Ovary (tissue), 9 donors: ENCODE results near the gene MED13. TPM values are rescaled to one million over a fixed set of nuclear protein-coding genes. Genes with fewer than 3 reads are reported as not detected.

ENCODE experiments used
- DNase-seq, 5 donors: peaks; one replicate each; pipeline ENCODE4 v3.0.0-alpha.2; 2019 to 2020
- H3K27ac ChIP-seq, 2 donors: fragments of 200-600 bp; one replicate each; pipeline versions ENCODE4 v1.5.1 to v1.8.0; 2019 to 2022
- H3K27me3 ChIP-seq: fragments of 200-600 bp; one replicate; pipeline ENCODE4 v1.8.0; 2022
- H3K36me3 ChIP-seq: fragments of 200-600 bp; sonication (generic); one replicate; pipeline ENCODE4 v1.5.1; 2019
- H3K4me1 ChIP-seq: one replicate; pipeline ENCODE4 v1.8.1; 2013; ENCODE audit warnings: mild to moderate bottlenecking, moderate library complexity; ENCODE audit not compliant: insufficient read depth
- H3K4me3 ChIP-seq: fragments of 200-600 bp; sonication (generic); one replicate; pipeline ENCODE4 v1.5.1; 2017
- H3K9me3 ChIP-seq, 2 donors: fragments of 200-600 bp in 1 of 2; sonication (generic) in 1 of 2; one replicate each; pipeline versions ENCODE4 v1.5.1 to v1.8.1; 2013 to 2019; ENCODE audit warnings: mild to moderate bottlenecking in 1 of 2, moderate library complexity in 1 of 2
- CTCF ChIP-seq, 3 donors: fragments of 450-650 bp in 2 of 3; fragments of 200-600 bp in 1 of 3; IDR thresholded peaks; one replicate each; pipeline versions ENCODE4 v1.5.1 to v1.8.0; 2016 to 2022; ENCODE audit warnings: antibody characterized with exemption in 3 of 3, mild to moderate bottlenecking in 1 of 3
- EP300 ChIP-seq: sonication (generic); formaldehyde crosslinking; IDR thresholded peaks from one replicate; pipeline ENCODE4 v1.6.1; 2017; ENCODE audit warnings: antibody characterized with exemption
- POLR2A ChIP-seq: fragments of 450-650 bp; IDR thresholded peaks from one replicate; pipeline ENCODE4 v1.6.1; 2017; ENCODE audit warnings: antibody characterized with exemption, mild to moderate bottlenecking, moderate library complexity
- WGBS, 3 donors: extraction: QIAGEN DNeasy Blood & Tissue Kit in 1 of 3; methylation state at CpG; one replicate each; pipeline versions ENCODE4 v1.1.5 to v1.1.7; 2013 to 2017; 5-methylcytosine and 5-hydroxymethylcytosine counted together
- intact Hi-C, 4 donors: fragments of 100-400 bp; cut with DNase I; formaldehyde crosslinking; loops; one replicate each; pipeline versions ENCODE4 v1.11.0 to v1.15.1; 2022 to 2023
- polyA plus RNA-seq, 2 donors: library from polyadenylated mRNA; stranded (reverse); fragments of 200-250 nt in 1 of 2; fragments of 350-450 nt in 1 of 2; fragmentation: Illumina TruSeq in 1 of 2; extraction: RNeasy Lipid Tissue Mini Kit (QIAGEN cat#74804) in 1 of 2; gene quantifications; one replicate each; pipeline ENCODE4 v1.2.3, GENCODE V29; 2013 to 2014
- total RNA-seq, 7 donors: library from RNA; depleted of rRNA in 2 of 7; stranded (reverse); fragments of >200 nt in 2 of 7; fragmentation: NEBNext Ultra II Directional in 3 of 7; extraction: Animal tissue kit (Norgen Biotek cat#: 25700) in 3 of 7; gene quantifications; one replicate each; pipeline versions ENCODE4 v1.1.0 to v1.2.4, GENCODE V29; 2016 to 2023
- donor health status: DM: no; HTN: no; CAD: no; lungs with moderate emphysema.
- donor health status: DM: no; HTN: no; CAD: no.
- donor health status: Bipolar disorder and iron deficiency.
- donor health status: DM: yes; HTN: yes; CAD: no.
- donor health status: DM: no; HTN: no; CAD: no.
- donor health status: DM: yes; HTN: yes; CAD: no.

MED13 gene
- total and polyA plus RNA-seq, 9 donors: 10.4 to 85.1 (median 55.8) TPM

GRCh38 chr17:61989509-61989908 is 75.6 kb downstream of the MED13 start:
- Histone ChIP-seq H3K4me1 (no peaks in the 10 kb centered on the region), H3K9me3 (no peaks in the 10 kb centered on the region), H3K36me3 (no peaks in the 10 kb centered on the region), H3K27me3 (no peaks in the 10 kb centered on the region), H3K4me3 (no peak overlapping the region), H3K27ac (no peak overlapping the region)
- WGBS, 3 donors: 90 to 96% (median 95%) methylated on average over 3 of the region's 3 CpGs
- intact Hi-C loops: no loop called here
- no peak for DNase-seq
- TF ChIP-seq EP300: no peak

GRCh38 chr17:61986898-61987297 is 78.2 kb downstream of the MED13 start:
- Histone ChIP-seq H3K9me3 (no peaks in the 10 kb centered on the region), H3K36me3 (no peaks in the 10 kb centered on the region), H3K27ac (no peak overlapping the region), H3K27me3 (no peaks in the 10 kb centered on the region), H3K4me1 (no peaks in the 10 kb centered on the region), H3K4me3 (no peak overlapping the region)
- no peak for DNase-seq
- intact Hi-C loops: no loop called here
- WGBS, 3 donors: 94 to 97% (median 94%) methylated on average over 5 of the region's 5 CpGs
- no peak for TF ChIP-seq POLR2A
- no peak for TF ChIP-seq CTCF (IDR thresholded peaks at IDR 0.05)
- TF ChIP-seq EP300: no peak

- no peak overlapping the region for H3K4me3 ChIP-seq
- intact Hi-C loops: no loop called here
- H3K27me3 ChIP-seq: no peaks in the 10 kb centered on the region
- H3K27ac ChIP-seq: no peak overlapping the region
- no peaks in the 10 kb centered on the region for H3K9me3 ChIP-seq
- no peaks in the 10 kb centered on the region for H3K4me1 ChIP-seq
- DNase-seq: no peak
- WGBS, 3 donors: 45 to 53% (median 49%) methylated on average over 4 of the region's 4 CpGs
- H3K36me3 ChIP-seq: no peaks in the 10 kb centered on the region
- no peak for TF ChIP-seq POLR2A
- TF ChIP-seq CTCF (IDR thresholded peaks at IDR 0.05): no peak
- no peak for TF ChIP-seq EP300
Observed at GRCh38 chr17:61984821-61985220, 80.3 kb downstream of the MED13 start.

GRCh38 chr17:61981323-61981722 is 83.8 kb downstream of the MED13 start:
- Histone ChIP-seq H3K4me3 (no peak overlapping the region), H3K9me3 (no peaks in the 10 kb centered on the region), H3K27ac (no peak overlapping the region), H3K4me1 (no peaks in the 10 kb centered on the region), H3K36me3 (no peaks in the 10 kb centered on the region), H3K27me3 (no peaks in the 10 kb centered on the region)
- DNase-seq: no peak
- intact Hi-C loops: no loop called here
- no peak for TF ChIP-seq POLR2A
- TF ChIP-seq EP300: no peak
- TF ChIP-seq CTCF (IDR thresholded peaks at IDR 0.05): no peak

GRCh38 chr17:61980535-61980934 is 84.5 kb downstream of the MED13 start:
- Histone ChIP-seq H3K4me1 (no peaks in the 10 kb centered on the region), H3K36me3 (no peaks in the 10 kb centered on the region), H3K9me3 (no peaks in the 10 kb centered on the region), H3K4me3 (no peak overlapping the region), H3K27ac (no peak overlapping the region), H3K27me3 (no peaks in the 10 kb centered on the region)
- DNase-seq: no peak
- no peak for TF ChIP-seq CTCF (IDR thresholded peaks at IDR 0.05)
- no peak for TF ChIP-seq POLR2A
- TF ChIP-seq EP300: no peak
- WGBS, 3 donors: 91 to 94% (median 92%) methylated on average over 5 of the region's 5 CpGs
- intact Hi-C loops: no loop called here
